ENCODE measurements around the gene NSD2. TPM values are rescaled to one million over a fixed set of nuclear protein-coding genes. Genes with fewer than 3 reads are reported as not detected.

The NSD2 gene
- total and polyA plus RNA-seq, 9 donors, result 9.1 to 41.9 (median 20.3) TPM

GRCh38 chr4:1830234-1830633 lies 41.0 kb upstream of the NSD2 start:
- WGBS, 3 donors, result 87 to 93% (median 91%) methylated on average over 3 of the region's 3 CpGs
- no peaks in the 10 kb centered on the region for H3K9me3 ChIP-seq
- no peaks in the 10 kb centered on the region for H3K4me1 ChIP-seq (ENCODE audit: insufficient read depth)
- H3K4me3 ChIP-seq, result no peak overlapping the region
- intact Hi-C loops (cut with DNase I), result no loop called here
- no peaks in the 10 kb centered on the region for H3K27me3 ChIP-seq
- DNase-seq, result no peak
- no peaks in the 10 kb centered on the region for H3K36me3 ChIP-seq
- TF ChIP-seq CTCF (IDR thresholded peaks at IDR 0.05), result no peak
- TF ChIP-seq EP300 (IDR thresholded peaks at IDR 0.05), result no peak
- TF ChIP-seq POLR2A (IDR thresholded peaks at IDR 0.05), result no peak
- H3K27ac ChIP-seq, result no peak overlapping the region

GRCh38 chr4:1830642-1831228 lies 40.5 kb upstream of the NSD2 start:
- Histone ChIP-seq H3K36me3 (no peaks in the 10 kb centered on the region), H3K4me3 (no peak overlapping the region), H3K27me3 (no peaks in the 10 kb centered on the region), H3K27ac (no peak overlapping the region), H3K9me3 (no peaks in the 10 kb centered on the region), H3K4me1 (ENCODE audit: insufficient read depth) (no peaks in the 10 kb centered on the region)
- intact Hi-C loops (cut with DNase I), result no loop called here
- 90% methylated on average over 8 of the region's 8 CpGs for WGBS, 3 donors
- no peak for DNase-seq
- TF ChIP-seq CTCF (IDR thresholded peaks at IDR 0.05) (no peak), POLR2A (IDR thresholded peaks at IDR 0.05) (no peak), EP300 (IDR thresholded peaks at IDR 0.05) (no peak)

GRCh38 chr4:1831331-1831730 lies 39.9 kb upstream of the NSD2 start:
- WGBS, 3 donors, result 89 to 95% (median 92%) methylated on average over 8 of the region's 8 CpGs
- no peaks in the 10 kb centered on the region for H3K4me1 ChIP-seq (ENCODE audit: insufficient read depth)
- no peak overlapping the region for H3K27ac ChIP-seq
- no peak for TF ChIP-seq EP300 (IDR thresholded peaks at IDR 0.05)
- TF ChIP-seq POLR2A (IDR thresholded peaks at IDR 0.05), result no peak
- no peak for TF ChIP-seq CTCF (IDR thresholded peaks at IDR 0.05)
- H3K9me3 ChIP-seq, result no peaks in the 10 kb centered on the region
- no peak for DNase-seq
- intact Hi-C loops (cut with DNase I), result no loop called here
- H3K27me3 ChIP-seq, result no peaks in the 10 kb centered on the region
- no peak overlapping the region for H3K4me3 ChIP-seq
- H3K36me3 ChIP-seq, result no peaks in the 10 kb centered on the region

- no peaks in the 10 kb centered on the region for H3K36me3 ChIP-seq
These were observed 38.5 kb upstream of the NSD2 start for GRCh38 chr4:1832690-1833089.

More at GRCh38 chr4:1832690-1833089, 38.5 kb upstream of the NSD2 start:
- no peaks in the 10 kb centered on the region for H3K27me3 ChIP-seq
- DNase-seq, result no peak
- WGBS, 3 donors, result 84 to 92% (median 87%) methylated on average over 18 of the region's 18 CpGs
- H3K27ac ChIP-seq, result no peak overlapping the region
- H3K4me1 ChIP-seq (ENCODE audit: insufficient read depth), result no peaks in the 10 kb centered on the region
- no peak for TF ChIP-seq CTCF (IDR thresholded peaks at IDR 0.05)
- no peak for TF ChIP-seq POLR2A (IDR thresholded peaks at IDR 0.05)
- no peak for TF ChIP-seq EP300 (IDR thresholded peaks at IDR 0.05)
- intact Hi-C loops (cut with DNase I), result no loop called here
- no peaks in the 10 kb centered on the region for H3K9me3 ChIP-seq
- H3K4me3 ChIP-seq, result no peak overlapping the region

Measured in ovary (tissue), 9 donors.